ENCODE results near the gene MRPL44.

MRPL44 gene

GRCh38 chr2:224009605-224010315, 52.5 kb downstream of the MRPL44 start:
- DNase-seq = no peak

- DNase-seq = no peak
Observed at GRCh38 chr2:224011837-224012236, 54.6 kb downstream of the MRPL44 start.

GRCh38 chr2:224014336-224014735, 57.1 kb downstream of the MRPL44 start:
- DNase-seq = no peak

GRCh38 chr2:224016963-224017362, 59.7 kb downstream of the MRPL44 start:
- DNase-seq = no peak
